Panc1 (cell line): ENCODE results near the gene LAMC2. TPM values are rescaled to one million over a fixed set of nuclear protein-coding genes. Genes with fewer than 3 reads are reported as not detected.

Experiments
- ATAC-seq: fragments of 200-7000 bp; cut with Tn5 transposase; 2 replicates; pipeline ENCODE4 v1.9.1; 2020; ENCODE audit warnings: mild to moderate bottlenecking, moderate library complexity
- BruUV-seq: library from RNA; stranded (reverse); fragments of 400-500 nt; replicated peaks from 2 replicates; lab custom pipeline; 2021; lab: Mats Ljungman, UMichigan
- CTCF ChIA-PET: fragments of 300-600 bp; sonication (Branson Sonifier 250); formaldehyde crosslinking; loops from one replicate; lab custom pipeline; 2022; ENCODE audit warnings: antibody characterized with exemption; lab: Charles Lee
- POLR2A ChIA-PET: fragments of 300-600 bp; sonication (Branson Sonifier 250); formaldehyde crosslinking; loops from one replicate; lab custom pipeline; 2022; ENCODE audit warnings: antibody characterized with exemption; lab: Charles Lee
- DNase-seq: peaks from one replicate; pipeline ENCODE4 v3.0.0-alpha.2; 2010; ENCODE audit warnings: low read depth, low spot score
- H3K27ac ChIP-seq: 2 replicates; pipeline ENCODE4 v1.5.1; 2011; ENCODE audit warnings: mild to moderate bottlenecking, low read length, inconsistent platforms
- H3K27me3 ChIP-seq: fragments of 200-500 bp; sonication (Bioruptor generic); 2 replicates; pipeline ENCODE4 v1.6.0; 2014; ENCODE audit warnings: low read length, inconsistent platforms; ENCODE audit not compliant: control insufficient read depth, insufficient read depth
- H3K36me3 ChIP-seq: fragments of 200-500 bp; sonication (Bioruptor generic); 2 replicates; pipeline ENCODE4 v1.5.1; 2014; ENCODE audit warnings: inconsistent platforms, mild to moderate bottlenecking, low read length, moderate library complexity; ENCODE audit not compliant: control insufficient read depth, insufficient read depth
- H3K4me1 ChIP-seq: 2 replicates; pipeline ENCODE4 v1.5.1; 2011; ENCODE audit warnings: inconsistent platforms, mild to moderate bottlenecking, low read length, moderate library complexity; ENCODE audit not compliant: control insufficient read depth, insufficient read depth
- H3K4me3 ChIP-seq, 2 experiments: 2 replicates each; pipeline ENCODE4 v1.5.1; 2011 to 2012; ENCODE audit warnings: low read depth in 2 of 2, low read length in 2 of 2, mild to moderate bottlenecking in 2 of 2, inconsistent platforms in 1 of 2, moderate library complexity in 1 of 2
- H3K9me3 ChIP-seq: fragments of 200-500 bp; sonication (Bioruptor generic); 2 replicates; pipeline ENCODE4 v1.5.1; 2014; ENCODE audit warnings: low read depth, mild to moderate bottlenecking, inconsistent platforms, low read length, moderate library complexity; ENCODE audit not compliant: control insufficient read depth, insufficient read depth
- POLR2AphosphoS5 ChIP-seq: IDR thresholded peaks from 2 replicates; pipeline ENCODE4 v1.6.1; 2012; ENCODE audit warnings: mild to moderate bottlenecking, low read depth, low read length, moderate library complexity
- REST ChIP-seq, 2 experiments: IDR thresholded peaks; 2 replicates each; pipeline ENCODE4 v1.6.1; 2011 to 2012; ENCODE audit warnings: low read depth in 2 of 2, control low read depth in 1 of 2, low read length in 1 of 2, mild to moderate bottlenecking in 1 of 2, moderate library complexity in 1 of 2; ENCODE audit not compliant: insufficient read depth in 1 of 2
- SIN3A ChIP-seq: IDR thresholded peaks from 2 replicates; pipeline ENCODE4 v1.6.1; 2012; ENCODE audit warnings: low read depth, mild to moderate bottlenecking, low read length, moderate library complexity, borderline replicate concordance; ENCODE audit not compliant: insufficient read depth
- TCF7L2 ChIP-seq: IDR thresholded peaks from 2 replicates; pipeline ENCODE4 v1.6.1; 2011; ENCODE audit warnings: mild to moderate bottlenecking, low read depth, low read length, inconsistent platforms
- in situ Hi-C: cut with HindIII; loops from 2 replicates; pipeline ENCODE4 v1.10.0; 2016; ENCODE audit warnings: low sequenced_read_pairs, low pct_unique_long_range_greater_than_20kb
- intact Hi-C: fragments of 100-400 bp; cut with micrococcal nuclease; formaldehyde crosslinking; loops from one replicate; pipeline ENCODE4 v1.10.0; 2022; ENCODE audit not compliant: unreplicated experiment
- total RNA-seq: library from RNA; stranded (reverse); gene quantifications from one replicate; pipeline ENCODE4 v1.2.1, GENCODE V29; 2021; ENCODE audit not compliant: unreplicated experiment
- TF ChIP-seq, protein P1 (sequence below): fragments of 450-650 bp; IDR thresholded peaks from 2 replicates; pipeline ENCODE4 v1.5.1; 2017; ENCODE audit warnings: mild to moderate bottlenecking

Gene LAMC2
- total RNA-seq, 1 experiment from 2014 or later: 8.3 TPM

- intact Hi-C loops: loop anchor here (5.0 to 10.0 kb wide), 4 partner anchors 175 to 342 kb away; no protein-coding TSS in a partner anchor
- ATAC-seq (no peak; the same call in 1 of the 2 replicates), DNase-seq (no peak)
- H3K4me1 ChIP-seq: no peaks in the 10 kb centered on the region; the same call in 1 of the 2 replicates
- no TSS peak for BruUV-seq
- H3K27ac ChIP-seq: no peak overlapping the region
- in situ Hi-C loops: no loop called here
- POLR2A ChIA-PET: no interaction called here
- H3K9me3 ChIP-seq: no peaks in the 10 kb centered on the region
- no peaks in the 10 kb centered on the region for H3K36me3 ChIP-seq
- H3K4me3 ChIP-seq: no peak overlapping the region
- TF ChIP-seq POLR2AphosphoS5 (no peak), SIN3A (no peak), TCF7L2 (no peak), REST (IDR thresholded peaks at IDR 0.05; ENCODE audit: insufficient read depth in 1 of 2, low read depth in 2 of 2, low read length in 1 of 2) (no peak)
- TF ChIP-seq, protein P1, sequence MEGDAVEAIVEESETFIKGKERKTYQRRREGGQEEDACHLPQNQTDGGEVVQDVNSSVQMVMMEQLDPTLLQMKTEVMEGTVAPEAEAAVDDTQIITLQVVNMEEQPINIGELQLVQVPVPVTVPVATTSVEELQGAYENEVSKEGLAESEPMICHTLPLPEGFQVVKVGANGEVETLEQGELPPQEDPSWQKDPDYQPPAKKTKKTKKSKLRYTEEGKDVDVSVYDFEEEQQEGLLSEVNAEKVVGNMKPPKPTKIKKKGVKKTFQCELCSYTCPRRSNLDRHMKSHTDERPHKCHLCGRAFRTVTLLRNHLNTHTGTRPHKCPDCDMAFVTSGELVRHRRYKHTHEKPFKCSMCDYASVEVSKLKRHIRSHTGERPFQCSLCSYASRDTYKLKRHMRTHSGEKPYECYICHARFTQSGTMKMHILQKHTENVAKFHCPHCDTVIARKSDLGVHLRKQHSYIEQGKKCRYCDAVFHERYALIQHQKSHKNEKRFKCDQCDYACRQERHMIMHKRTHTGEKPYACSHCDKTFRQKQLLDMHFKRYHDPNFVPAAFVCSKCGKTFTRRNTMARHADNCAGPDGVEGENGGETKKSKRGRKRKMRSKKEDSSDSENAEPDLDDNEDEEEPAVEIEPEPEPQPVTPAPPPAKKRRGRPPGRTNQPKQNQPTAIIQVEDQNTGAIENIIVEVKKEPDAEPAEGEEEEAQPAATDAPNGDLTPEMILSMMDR: no peak
- H3K27me3 ChIP-seq: no peaks in the 10 kb centered on the region
- CTCF ChIA-PET: no interaction called here
These were observed 93.8 kb downstream of the LAMC2 start for GRCh38 chr1:183279835-183280234.

- in situ Hi-C loops: no loop called here
- DNase-seq: no peak
- Histone ChIP-seq H3K27me3 (no peaks in the 10 kb centered on the region), H3K9me3 (no peaks in the 10 kb centered on the region), H3K36me3 (no peaks in the 10 kb centered on the region), H3K27ac (no peak overlapping the region), H3K4me1 (no peaks in the 10 kb centered on the region; the same call in 1 of the 2 replicates), H3K4me3 (no peak overlapping the region)
- no peak for TF ChIP-seq SIN3A
- TF ChIP-seq POLR2AphosphoS5: no peak
- TF ChIP-seq, protein P1: no peak
- no peak for TF ChIP-seq REST (IDR thresholded peaks at IDR 0.05; ENCODE audit: insufficient read depth in 1 of 2, low read depth in 2 of 2, low read length in 1 of 2)
- TF ChIP-seq TCF7L2: no peak
- no TSS peak for BruUV-seq
- POLR2A ChIA-PET: no interaction called here
- CTCF ChIA-PET: no interaction called here
- intact Hi-C loops: loop anchor here (5.0 to 10.0 kb wide), 4 partner anchors 174 to 341 kb away; no protein-coding TSS in a partner anchor
- ATAC-seq: no peak; the same call in 1 of the 2 replicates
These were observed 95.0 kb downstream of the LAMC2 start for GRCh38 chr1:183281039-183281438.
